Measurements from ENCODE around the gene ETFDH.
A peak's percentile ranks its signal among the peaks of the same experiment; 100 is the strongest.

ETFDH gene

GRCh38 chr4:158667651-158668198 is 4.4 kb upstream of the ETFDH start:
- no peak for DNase-seq (ENCODE audit: extremely low read depth, low read depth)
- peak; percentile 51 for TF ChIP-seq CTCF (IDR thresholded peaks at IDR 0.05; ENCODE audit: low read depth, low read length)

DNA sequence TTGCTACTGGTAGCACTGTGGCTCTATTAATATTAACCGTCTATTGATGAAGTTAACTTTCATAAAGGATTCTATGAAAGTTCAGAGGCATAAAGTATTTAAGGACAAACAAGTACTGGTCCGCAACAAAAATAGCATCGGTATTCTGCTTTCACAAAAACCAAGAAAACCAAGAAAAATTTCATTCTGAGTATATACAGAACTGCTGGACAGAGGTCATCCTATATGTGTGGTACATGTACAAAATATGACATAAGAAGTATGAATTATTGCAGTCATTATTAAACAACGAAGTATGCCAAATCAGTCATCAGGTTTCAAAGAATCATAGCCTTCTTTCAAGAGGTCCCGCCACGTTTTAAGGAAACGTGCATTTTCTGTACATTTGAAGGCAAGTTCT is 2.8 kb upstream of the ETFDH start:
- TF ChIP-seq CTCF (IDR thresholded peaks at IDR 0.05; ENCODE audit: low read depth, low read length) = no peak
- no peak for DNase-seq (ENCODE audit: extremely low read depth, low read depth)

DNA sequence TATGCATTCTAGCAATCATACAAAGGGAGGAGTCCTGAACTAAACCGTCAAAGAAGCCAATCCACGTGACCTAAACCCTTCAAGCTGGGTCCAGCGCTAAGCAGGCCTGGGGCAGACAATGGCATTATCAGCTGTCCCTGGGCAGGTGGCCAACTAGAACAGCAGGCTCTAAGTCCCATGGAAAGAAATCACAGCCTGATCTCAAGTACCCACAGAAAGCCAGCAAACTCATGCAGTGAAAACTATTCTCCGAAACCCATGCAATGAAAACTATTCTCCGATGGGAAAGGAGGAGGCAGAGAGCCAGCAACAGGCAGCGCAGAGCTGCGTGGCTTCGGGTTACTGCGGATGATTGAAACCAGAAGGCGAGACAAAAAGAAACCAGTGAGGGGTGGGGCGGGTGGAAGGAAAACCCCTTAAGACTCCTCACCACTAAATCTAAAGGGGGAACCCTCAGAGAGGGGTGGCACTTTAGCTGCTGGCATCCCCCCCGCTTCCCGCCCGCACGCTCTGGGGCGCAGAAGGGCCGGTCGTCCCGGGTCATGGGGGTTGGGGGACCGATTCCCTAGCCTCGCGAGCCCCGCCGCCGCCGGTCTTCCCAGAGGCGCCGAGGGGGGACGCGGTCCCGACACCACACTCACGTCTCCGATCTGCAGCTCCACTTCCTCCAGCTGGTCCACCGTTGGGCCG is 976 bp upstream of the ETFDH start:
- DNase-seq (ENCODE audit: extremely low read depth, low read depth) = peak; percentile 70
- TF ChIP-seq CTCF (IDR thresholded peaks at IDR 0.05; ENCODE audit: low read depth, low read length) = no peak

- TF ChIP-seq CTCF (IDR thresholded peaks at IDR 0.05; ENCODE audit: low read depth, low read length) = no peak
- DNase-seq (ENCODE audit: extremely low read depth, low read depth) = no peak
These were observed 506 bp upstream of the ETFDH start, which contains the start of gene C4orf46 for GRCh38 chr4:158671665-158671914. Gene C4orf46, minus strand, starts transcription at chr4:158671887. Its CDS starts 86 bp downstream, at chr4:158671801.

- TF ChIP-seq CTCF (IDR thresholded peaks at IDR 0.05; ENCODE audit: low read depth, low read length) = no peak
- no peak for DNase-seq (ENCODE audit: extremely low read depth, low read depth)
These were observed 1.5 kb downstream of the ETFDH start for GRCh38 chr4:158673633-158674032.

DNA sequence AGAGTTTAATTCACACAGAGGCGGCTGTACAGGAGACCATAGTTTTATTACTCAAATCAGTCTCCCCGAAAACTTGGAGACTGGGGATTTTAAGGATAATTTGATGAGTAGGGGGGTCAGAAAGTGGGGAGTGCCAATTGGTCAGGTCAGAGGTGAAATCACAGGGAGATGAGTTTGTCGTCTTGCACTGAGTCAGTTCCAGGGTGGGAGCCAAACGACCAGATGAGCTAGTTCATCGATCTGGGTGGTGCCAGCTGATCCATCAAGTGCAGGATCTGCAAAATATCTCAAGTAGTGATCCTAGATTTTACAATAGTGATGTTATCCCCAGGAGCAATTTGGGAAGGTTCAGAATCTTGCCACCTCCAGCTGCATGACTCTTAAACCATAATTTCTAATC is 4.0 kb downstream of the ETFDH start:
- DNase-seq (ENCODE audit: extremely low read depth, low read depth) = no peak
- no peak for TF ChIP-seq CTCF (IDR thresholded peaks at IDR 0.05; ENCODE audit: low read depth, low read length)

DNA sequence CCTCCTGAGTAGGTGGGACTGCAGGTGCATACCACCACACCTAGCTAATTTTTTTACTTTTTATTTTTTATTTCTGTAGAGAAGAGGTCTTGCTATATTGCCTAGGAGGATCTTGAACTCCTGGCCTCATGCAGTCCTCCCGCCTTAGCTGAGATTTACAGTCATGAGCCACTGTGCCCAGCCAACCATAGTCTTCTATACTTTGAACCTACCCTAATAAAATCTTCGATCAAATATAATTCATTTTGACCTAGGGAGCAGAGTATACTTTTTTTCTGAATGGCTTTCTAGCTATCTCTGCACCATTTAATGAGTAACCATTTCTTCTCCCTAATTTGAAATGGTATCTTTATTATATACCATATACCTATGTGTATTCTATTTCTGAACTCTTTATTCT is 6.7 kb downstream of the ETFDH start:
- no peak for TF ChIP-seq CTCF (IDR thresholded peaks at IDR 0.05; ENCODE audit: low read depth, low read length)
- DNase-seq (ENCODE audit: extremely low read depth, low read depth) = no peak
